AG09319 (cell line): ENCODE measurements around the gene ARID1B.

Experiments
- DNase-seq: peaks from one replicate; pipeline ENCODE4 v3.0.0-alpha.2; 2010; ENCODE audit warnings: low read depth; ENCODE audit errors: extremely low read depth
- TF ChIP-seq, protein P1 (sequence below): IDR thresholded peaks from 2 replicates; pipeline ENCODE4 v1.5.1; 2011; ENCODE audit warnings: low read depth, mild to moderate bottlenecking, inconsistent platforms, low read length, moderate library complexity

The ARID1B gene

DNA sequence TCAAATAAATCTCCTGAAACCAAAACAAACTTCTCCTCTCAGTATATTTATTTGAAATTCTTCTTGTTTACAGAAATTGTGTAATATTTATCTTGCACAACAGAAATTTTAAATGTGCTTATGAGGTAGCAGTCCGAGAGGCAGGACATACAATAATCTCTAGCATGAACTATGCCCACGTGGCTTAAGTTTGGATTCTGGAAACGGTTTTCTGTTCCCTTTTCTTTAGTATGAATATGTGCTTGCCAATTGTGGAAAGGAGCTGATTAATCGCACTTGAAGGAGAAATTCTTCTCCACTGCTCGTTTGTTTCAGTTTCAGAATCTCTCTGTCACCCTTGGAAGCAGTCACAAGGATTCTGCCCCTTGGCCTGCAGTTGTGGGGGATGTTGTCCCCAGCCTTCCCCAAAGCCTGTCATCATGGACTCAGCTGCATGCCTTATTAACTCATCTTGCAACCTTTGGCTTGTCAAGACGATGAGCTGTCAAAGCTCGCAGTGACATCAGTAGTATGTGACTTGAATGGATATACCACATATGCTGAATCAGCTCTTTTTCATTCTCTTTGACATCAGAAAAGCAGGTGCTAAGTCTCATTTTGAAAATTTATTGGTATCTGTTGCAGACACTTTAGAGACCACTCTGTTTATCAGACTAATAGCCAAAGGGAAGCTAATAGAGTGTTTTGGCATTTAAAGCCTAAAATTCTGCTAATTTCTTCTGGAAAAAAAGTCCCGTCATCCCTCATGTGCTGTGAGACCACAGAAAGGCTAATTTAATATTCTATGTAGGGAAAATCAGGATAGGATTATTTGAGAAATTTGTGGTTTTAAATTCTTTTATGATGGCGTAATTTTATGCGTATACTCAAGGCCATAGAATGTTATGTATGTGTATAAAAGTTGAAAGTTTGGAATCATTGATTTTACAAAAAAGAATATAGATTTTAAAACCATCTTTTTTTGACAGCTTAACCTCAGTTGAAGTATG lies 186.8 kb downstream of the ARID1B start:
- TF ChIP-seq, protein P1, sequence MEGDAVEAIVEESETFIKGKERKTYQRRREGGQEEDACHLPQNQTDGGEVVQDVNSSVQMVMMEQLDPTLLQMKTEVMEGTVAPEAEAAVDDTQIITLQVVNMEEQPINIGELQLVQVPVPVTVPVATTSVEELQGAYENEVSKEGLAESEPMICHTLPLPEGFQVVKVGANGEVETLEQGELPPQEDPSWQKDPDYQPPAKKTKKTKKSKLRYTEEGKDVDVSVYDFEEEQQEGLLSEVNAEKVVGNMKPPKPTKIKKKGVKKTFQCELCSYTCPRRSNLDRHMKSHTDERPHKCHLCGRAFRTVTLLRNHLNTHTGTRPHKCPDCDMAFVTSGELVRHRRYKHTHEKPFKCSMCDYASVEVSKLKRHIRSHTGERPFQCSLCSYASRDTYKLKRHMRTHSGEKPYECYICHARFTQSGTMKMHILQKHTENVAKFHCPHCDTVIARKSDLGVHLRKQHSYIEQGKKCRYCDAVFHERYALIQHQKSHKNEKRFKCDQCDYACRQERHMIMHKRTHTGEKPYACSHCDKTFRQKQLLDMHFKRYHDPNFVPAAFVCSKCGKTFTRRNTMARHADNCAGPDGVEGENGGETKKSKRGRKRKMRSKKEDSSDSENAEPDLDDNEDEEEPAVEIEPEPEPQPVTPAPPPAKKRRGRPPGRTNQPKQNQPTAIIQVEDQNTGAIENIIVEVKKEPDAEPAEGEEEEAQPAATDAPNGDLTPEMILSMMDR, result no peak
- peak; percentile 59 for DNase-seq

DNA sequence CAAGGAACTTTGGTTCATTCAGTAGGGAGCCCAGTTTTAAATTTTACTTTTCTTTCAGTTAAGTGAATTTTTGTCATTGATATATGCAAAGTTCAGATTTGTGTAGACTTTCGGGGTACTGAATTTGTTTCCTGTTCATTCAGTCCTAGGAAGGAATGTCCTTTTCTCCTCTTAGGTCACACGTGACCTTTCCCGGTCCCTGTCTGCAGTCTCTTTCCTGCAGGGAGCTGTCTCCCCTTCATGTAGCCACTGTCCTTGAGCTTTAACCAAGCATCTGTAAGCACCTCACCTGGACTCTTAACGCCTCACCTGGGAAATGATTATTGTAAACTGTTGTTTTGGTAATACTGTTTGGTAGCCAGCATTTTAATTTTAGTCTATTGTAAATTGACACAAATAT lies 190.7 kb downstream of the ARID1B start:
- DNase-seq, result no peak
- TF ChIP-seq, protein P1, result no peak

DNA sequence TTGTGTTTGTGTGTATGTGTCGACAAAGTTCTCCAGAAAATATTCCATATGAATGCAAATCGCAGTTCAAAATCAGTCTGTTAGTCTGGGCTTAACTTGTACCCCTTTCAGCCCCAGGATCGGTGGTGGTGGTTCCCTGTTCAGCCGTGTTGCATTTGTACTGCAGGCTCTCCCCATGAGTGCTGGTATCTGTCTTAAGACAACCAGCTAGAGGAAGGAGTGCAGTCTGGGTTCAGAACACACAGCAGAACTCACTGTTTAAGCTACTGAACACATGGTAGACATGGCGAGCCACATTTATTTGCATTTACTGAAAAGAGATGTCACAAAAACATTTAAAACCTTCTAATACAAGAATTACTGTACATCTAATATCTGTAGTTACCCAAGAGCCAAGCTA lies 192.1 kb downstream of the ARID1B start:
- TF ChIP-seq, protein P1, result no peak
- no peak for DNase-seq

DNA sequence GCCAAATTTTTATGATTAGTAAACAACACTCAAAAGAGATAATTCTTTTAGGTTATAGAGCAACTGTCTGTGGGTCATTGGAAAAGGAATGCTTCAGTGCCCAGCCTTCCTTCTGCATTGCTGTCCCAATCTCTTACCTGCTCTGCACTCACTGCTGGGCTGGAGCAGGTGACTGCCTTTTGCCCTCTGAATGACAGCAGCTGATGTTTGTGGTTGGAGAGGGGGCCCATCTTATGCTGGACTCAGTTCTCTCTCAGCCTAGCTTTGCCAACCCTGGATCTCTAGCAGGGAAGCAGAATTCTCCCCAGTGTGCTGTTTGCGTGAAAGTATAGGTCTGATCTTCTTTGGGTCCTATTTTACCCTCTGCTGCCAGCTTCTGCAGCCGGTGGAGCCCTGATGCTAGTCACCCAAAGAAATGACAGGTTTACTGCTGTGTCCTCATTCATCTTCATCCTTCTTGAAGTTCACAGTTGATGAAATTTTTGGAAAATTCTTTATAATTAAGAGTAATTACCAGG lies 193.5 kb downstream of the ARID1B start:
- DNase-seq, result no peak
- TF ChIP-seq, protein P1, result no peak

DNA sequence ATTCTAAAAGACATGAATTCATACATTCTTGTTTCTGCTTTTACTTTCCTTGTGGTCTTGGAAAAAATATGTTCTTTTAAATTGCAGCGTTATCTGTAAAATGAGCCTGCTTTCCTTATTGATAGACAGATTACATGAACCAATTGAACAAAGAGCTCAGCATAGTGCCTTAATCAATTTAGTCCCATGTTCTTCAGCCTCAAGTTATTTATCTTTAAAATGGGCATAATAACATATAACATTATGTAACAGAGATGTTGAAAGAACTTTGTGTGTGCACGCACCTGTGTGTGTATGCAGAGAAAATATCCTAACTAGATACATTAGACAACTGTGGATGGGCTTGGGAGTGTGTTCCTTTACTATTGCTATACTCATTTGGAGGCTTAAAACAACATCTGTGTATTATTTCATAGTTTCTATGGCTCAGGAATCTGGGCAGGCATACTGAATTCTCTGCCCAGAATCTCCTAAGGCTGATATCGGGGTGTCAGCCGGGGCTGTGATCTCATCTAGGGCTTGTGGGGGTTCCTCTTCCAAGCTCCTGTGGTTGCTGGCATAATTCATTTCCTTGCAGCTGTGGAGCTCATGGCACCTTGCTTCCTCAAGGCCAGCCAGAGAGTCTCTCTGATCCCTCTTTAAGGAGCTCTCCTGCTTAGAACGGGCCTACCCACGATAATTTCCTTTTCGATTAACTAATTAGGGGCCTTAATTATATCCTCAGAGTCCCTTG lies 194.1 kb downstream of the ARID1B start:
- TF ChIP-seq, protein P1, result no peak
- DNase-seq, result no peak

DNA sequence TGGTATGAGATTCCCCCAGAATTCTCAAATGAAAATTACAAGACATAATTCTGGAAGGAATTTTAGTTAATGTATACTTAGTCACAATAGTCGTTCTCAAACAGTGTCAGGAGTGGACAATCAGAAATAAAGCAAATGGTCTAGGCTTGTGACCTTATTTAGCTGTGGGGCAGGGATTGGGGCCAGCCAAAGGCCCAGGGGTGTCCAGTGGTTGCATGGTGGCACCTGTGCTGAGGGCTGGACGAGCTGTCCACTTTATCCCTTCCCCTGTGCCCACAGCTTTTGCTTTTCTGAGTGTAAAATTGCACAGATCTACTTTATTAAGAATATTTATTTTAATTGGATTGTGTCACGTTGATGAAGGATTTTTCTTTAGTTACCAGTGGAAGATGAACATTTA lies 195.0 kb downstream of the ARID1B start:
- TF ChIP-seq, protein P1, result no peak
- DNase-seq, result no peak
